IMR-90 (cell line): Measurements from ENCODE around the gene PRDM1. TPM values are rescaled to one million over a fixed set of nuclear protein-coding genes. Genes with fewer than 3 reads are reported as not detected.

Source experiments
- ATAC-seq: fragments of 200-7000 bp; cut with Tn5 transposase; 2 replicates; pipeline ENCODE4 v1.9.1; 2020; ENCODE audit warnings: low read depth, mild to moderate bottlenecking, moderate library complexity
- BruUV-seq: library from RNA; stranded (reverse); fragments of 400-500 nt; replicated peaks from 2 replicates; lab custom pipeline; 2021; lab: Mats Ljungman, UMichigan
- CTCF ChIA-PET: fragments of 300-600 bp; formaldehyde crosslinking; extraction: SDS; loops from one replicate; lab custom pipeline; 2021; ENCODE audit warnings: antibody characterized with exemption; lab: Yijun Ruan, JAX
- POLR2A ChIA-PET: fragments of 300-600 bp; sonication (Branson Sonifier 250); formaldehyde crosslinking; loops from one replicate; lab custom pipeline; 2022; ENCODE audit warnings: antibody characterized with exemption; ENCODE audit not compliant: unreplicated experiment; lab: Charles Lee
- DNase-seq: peaks from one replicate; pipeline ENCODE4 v3.0.0; 2013
- H2AFZ ChIP-seq: replicated peaks from 2 replicates; pipeline ENCODE3; 2013; ENCODE audit warnings: low read length, mild to moderate bottlenecking; ENCODE audit not compliant: poor library complexity
- H2AK5ac ChIP-seq: 2 replicates; pipeline ENCODE4 v1.6.1; 2013; ENCODE audit warnings: low read depth, low read length, inconsistent platforms
- H2AK9ac ChIP-seq: replicated peaks from 2 replicates; pipeline ENCODE3; 2013; ENCODE audit warnings: mild to moderate bottlenecking, low read depth, low read length, moderate library complexity; ENCODE audit not compliant: poor library complexity
- H2BK120ac ChIP-seq: 2 replicates; pipeline ENCODE4 v1.6.1; 2013; ENCODE audit warnings: low read depth, low read length, inconsistent platforms
- H2BK15ac ChIP-seq: 3 replicates; pipeline ENCODE4 v1.6.1; 2013; ENCODE audit warnings: low read depth, low read length, inconsistent platforms
- H2BK20ac ChIP-seq: 2 replicates; pipeline ENCODE4 v1.6.1; 2013; ENCODE audit warnings: low read depth, mild to moderate bottlenecking, inconsistent platforms, low read length, moderate library complexity
- H2BK5ac ChIP-seq: 2 replicates; pipeline ENCODE4 v1.6.1; 2013; ENCODE audit warnings: mild to moderate bottlenecking, low read depth, low read length, inconsistent platforms; ENCODE audit not compliant: poor library complexity, severe bottlenecking
- H3K14ac ChIP-seq: replicated peaks from 2 replicates; pipeline ENCODE4 v1.6.1; 2013; ENCODE audit warnings: low read depth, low read length, inconsistent platforms
- H3K18ac ChIP-seq: 2 replicates; pipeline ENCODE4 v1.6.1; 2013; ENCODE audit warnings: low read depth, low read length, control low read depth
- H3K23ac ChIP-seq: 2 replicates; pipeline ENCODE4 v1.6.1; 2013; ENCODE audit warnings: low read depth, low read length, inconsistent platforms
- H3K27ac ChIP-seq: 2 replicates; pipeline ENCODE4 v1.5.1; 2013; ENCODE audit warnings: mild to moderate bottlenecking, control low read depth, low read length; ENCODE audit not compliant: insufficient read depth
- H3K27me3 ChIP-seq: 2 replicates; pipeline ENCODE4 v1.6.1; 2013; ENCODE audit warnings: low read length; ENCODE audit not compliant: control insufficient read depth, insufficient read depth
- H3K36me3 ChIP-seq: 2 replicates; pipeline ENCODE4 v1.6.1; 2013; ENCODE audit warnings: low read length, mixed read lengths; ENCODE audit not compliant: control insufficient read depth, insufficient read depth
- H3K4ac ChIP-seq: 2 replicates; pipeline ENCODE4 v1.6.1; 2013; ENCODE audit warnings: low read depth, low read length, inconsistent platforms
- H3K4me1 ChIP-seq: 2 replicates; pipeline ENCODE4 v1.6.1; 2013; ENCODE audit warnings: low read length, mixed read lengths; ENCODE audit not compliant: control insufficient read depth, insufficient read depth
- H3K4me2 ChIP-seq: 2 replicates; pipeline ENCODE4 v1.6.1; 2013; ENCODE audit warnings: low read depth, mild to moderate bottlenecking, control low read depth, low read length, moderate library complexity
- H3K4me3 ChIP-seq: 2 replicates; pipeline ENCODE4 v1.5.1; 2013; ENCODE audit warnings: low read depth, mild to moderate bottlenecking, control low read depth, low read length, moderate library complexity; ENCODE audit not compliant: insufficient read depth
- H3K56ac ChIP-seq: 2 replicates; pipeline ENCODE4 v1.6.1; 2013; ENCODE audit warnings: low read length, inconsistent platforms; ENCODE audit not compliant: insufficient read depth; ENCODE audit errors: extremely low read depth
- H3K79me1 ChIP-seq, 2 experiments: 2 replicates each; pipeline ENCODE4 v1.6.1; 2013; ENCODE audit warnings: low read length in 2 of 2, inconsistent platforms in 1 of 2, low read depth in 1 of 2
- H3K9ac ChIP-seq: 2 replicates; pipeline ENCODE4 v1.6.1; 2013; ENCODE audit warnings: low read depth, low read length, control low read depth
- H3K9me1 ChIP-seq: 2 replicates; pipeline ENCODE4 v1.6.1; 2013; ENCODE audit warnings: low read length, inconsistent platforms; ENCODE audit not compliant: insufficient read depth
- H3K9me3 ChIP-seq: 2 replicates; pipeline ENCODE4 v1.6.1; 2013; ENCODE audit warnings: low read length; ENCODE audit not compliant: control insufficient read depth, insufficient read depth
- H4K20me1 ChIP-seq: 2 replicates; pipeline ENCODE4 v1.6.1; 2013; ENCODE audit warnings: low read length, inconsistent platforms; ENCODE audit not compliant: insufficient read depth
- H4K5ac ChIP-seq: 2 replicates; pipeline ENCODE4 v1.6.1; 2013; ENCODE audit warnings: mild to moderate bottlenecking, low read depth, low read length, control low read depth
- H4K8ac ChIP-seq, 2 experiments: 2 replicates each; pipeline ENCODE4 v1.6.1; 2013; ENCODE audit warnings: low read depth in 2 of 2, low read length in 2 of 2, control low read depth in 1 of 2, inconsistent platforms in 1 of 2
- H4K91ac ChIP-seq: 2 replicates; pipeline ENCODE4 v1.6.1; 2013; ENCODE audit warnings: low read depth, low read length, inconsistent platforms; ENCODE audit not compliant: insufficient read depth
- CEBPB ChIP-seq: IDR thresholded peaks from 2 replicates; pipeline ENCODE4 v1.6.1; 2012; ENCODE audit warnings: low read depth, low read length, improper control_type of control experiment
- FOS ChIP-seq: fragments of 150-350 bp; IDR thresholded peaks from 2 replicates; pipeline ENCODE4 v1.6.1; 2016; ENCODE audit warnings: low read depth, low read length
- MAFK ChIP-seq: IDR thresholded peaks from 2 replicates; pipeline ENCODE4 v1.6.1; 2012; ENCODE audit warnings: low read depth, low read length, improper control_type of control experiment
- MAZ ChIP-seq: IDR thresholded peaks from 2 replicates; pipeline ENCODE4 v1.6.1; 2012; ENCODE audit warnings: low read depth, mild to moderate bottlenecking, low read length, improper control_type of control experiment, moderate library complexity, borderline replicate concordance
- MXI1 ChIP-seq: IDR thresholded peaks from 2 replicates; pipeline ENCODE4 v1.6.1; 2012; ENCODE audit warnings: low read depth, mild to moderate bottlenecking, low read length, moderate library complexity, borderline replicate concordance
- POLR2A ChIP-seq: IDR thresholded peaks from 2 replicates; pipeline ENCODE4 v1.6.1; 2012; ENCODE audit warnings: mild to moderate bottlenecking, low read depth, low read length
- RCOR1 ChIP-seq: IDR thresholded peaks from 2 replicates; pipeline ENCODE4 v1.6.1; 2012; ENCODE audit warnings: mild to moderate bottlenecking, low read length, improper control_type of control experiment; ENCODE audit not compliant: insufficient replicate concordance
- RFX5 ChIP-seq: IDR thresholded peaks from 2 replicates; pipeline ENCODE4 v1.8.0; 2012; ENCODE audit warnings: low read depth, mild to moderate bottlenecking, low read length, moderate library complexity
- WGBS, 2 experiments: methylation state at CpG; one replicate each; pipeline versions ENCODE4 v1.1.5 to v1.1.7; 2013; ENCODE audit warnings: missing lambda C conversion rate in 2 of 2; ENCODE audit not compliant: insufficient read length in 1 of 2; ENCODE audit errors: extremely low coverage in 2 of 2; 5-methylcytosine and 5-hydroxymethylcytosine counted together
- dilution Hi-C: fragments of 300-500 bp; cut with HindIII; formaldehyde crosslinking; loops from one replicate; pipeline ENCODE4 v1.14.3; 2018; ENCODE audit warnings: low sequenced_read_pairs; ENCODE audit not compliant: unreplicated experiment
- in situ Hi-C: fragments of 300-500 bp; cut with MboI; formaldehyde crosslinking; loops from 3 replicates; pipeline ENCODE4 v1.14.3; 2019; ENCODE audit warnings: low sequenced_read_pairs, inconsistent platforms, mixed read lengths
- intact Hi-C: fragments of 100-400 bp; cut with micrococcal nuclease; formaldehyde crosslinking; loops from 2 replicates; pipeline ENCODE4 v1.10.0; 2022
- polyA plus RNA-seq, 3 experiments: library from polyadenylated mRNA; depleted of rRNA; stranded (reverse); fragments of >200 nt; gene quantifications; 2 replicates each; pipeline ENCODE4 v1.2.3, GENCODE V29; 2012; ENCODE audit warnings: low replicate concordance in 1 of 3
- total RNA-seq: library from RNA; depleted of rRNA; stranded (reverse); fragments of >200 nt; gene quantifications from 2 replicates; pipeline ENCODE4 v1.2.3, GENCODE V29; 2012

The PRDM1 gene
- total and polyA plus RNA-seq, 2 of the 4 experiments (the other 2 are of a cell fraction): 2.3 to 3.0 TPM

GRCh38 chr6:106143665-106144064 is 57.5 kb downstream of the PRDM1 start:
- Histone ChIP-seq H3K9me3 (no peaks in the 10 kb centered on the region), H3K9ac (no peak overlapping the region), H3K4me1 (peaks cover 11% of the 10 kb centered on the region), H2BK5ac (no peak overlapping the region), H3K36me3 (no peaks in the 10 kb centered on the region), H3K4me2 (no peak overlapping the region), H3K79me1 (no peaks in the 10 kb centered on the region), H4K8ac (no peak overlapping the region), H3K56ac (no peak overlapping the region), H3K14ac (no peak overlapping the region), H3K27ac (no peak overlapping the region), H2AFZ (no peak overlapping the region), H3K4me3 (no peak overlapping the region), H2AK9ac (no peak overlapping the region), H3K4ac (no peak overlapping the region), H4K91ac (no peak overlapping the region), H3K9me1 (peaks cover 8% of the 10 kb centered on the region; the same call in 1 of the 2 replicates), H3K18ac (no peak overlapping the region), H3K27me3 (no peaks in the 10 kb centered on the region), H4K5ac (no peak overlapping the region), H3K23ac (no peak overlapping the region), H2AK5ac (no peak overlapping the region), H4K20me1 (no peaks in the 10 kb centered on the region), H2BK20ac (no peak overlapping the region), H2BK120ac (no peak overlapping the region), H2BK15ac (no peak overlapping the region)
- WGBS, 2 experiments: no CpG with 5 or more reads among the region's 12 CpGs
- no TSS peak for BruUV-seq
- ChIA-PET CTCF (no interaction called here), POLR2A (no interaction called here)
- in situ Hi-C loops: no loop called here
- DNase-seq (no peak), ATAC-seq (no peak)
- TF ChIP-seq CEBPB (no peak), MAZ (no peak), RFX5 (no peak), POLR2A (no peak), MXI1 (no peak), MAFK (no peak), RCOR1 (no peak), FOS (no peak)
- dilution Hi-C loops: no loop called here
- intact Hi-C loops: no loop called here
